Measurements from ENCODE around the gene CRYGC.
A peak's percentile ranks its signal among the peaks of the same experiment; 100 is the strongest.

Gene CRYGC, protein sequence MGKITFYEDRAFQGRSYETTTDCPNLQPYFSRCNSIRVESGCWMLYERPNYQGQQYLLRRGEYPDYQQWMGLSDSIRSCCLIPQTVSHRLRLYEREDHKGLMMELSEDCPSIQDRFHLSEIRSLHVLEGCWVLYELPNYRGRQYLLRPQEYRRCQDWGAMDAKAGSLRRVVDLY

DNA sequence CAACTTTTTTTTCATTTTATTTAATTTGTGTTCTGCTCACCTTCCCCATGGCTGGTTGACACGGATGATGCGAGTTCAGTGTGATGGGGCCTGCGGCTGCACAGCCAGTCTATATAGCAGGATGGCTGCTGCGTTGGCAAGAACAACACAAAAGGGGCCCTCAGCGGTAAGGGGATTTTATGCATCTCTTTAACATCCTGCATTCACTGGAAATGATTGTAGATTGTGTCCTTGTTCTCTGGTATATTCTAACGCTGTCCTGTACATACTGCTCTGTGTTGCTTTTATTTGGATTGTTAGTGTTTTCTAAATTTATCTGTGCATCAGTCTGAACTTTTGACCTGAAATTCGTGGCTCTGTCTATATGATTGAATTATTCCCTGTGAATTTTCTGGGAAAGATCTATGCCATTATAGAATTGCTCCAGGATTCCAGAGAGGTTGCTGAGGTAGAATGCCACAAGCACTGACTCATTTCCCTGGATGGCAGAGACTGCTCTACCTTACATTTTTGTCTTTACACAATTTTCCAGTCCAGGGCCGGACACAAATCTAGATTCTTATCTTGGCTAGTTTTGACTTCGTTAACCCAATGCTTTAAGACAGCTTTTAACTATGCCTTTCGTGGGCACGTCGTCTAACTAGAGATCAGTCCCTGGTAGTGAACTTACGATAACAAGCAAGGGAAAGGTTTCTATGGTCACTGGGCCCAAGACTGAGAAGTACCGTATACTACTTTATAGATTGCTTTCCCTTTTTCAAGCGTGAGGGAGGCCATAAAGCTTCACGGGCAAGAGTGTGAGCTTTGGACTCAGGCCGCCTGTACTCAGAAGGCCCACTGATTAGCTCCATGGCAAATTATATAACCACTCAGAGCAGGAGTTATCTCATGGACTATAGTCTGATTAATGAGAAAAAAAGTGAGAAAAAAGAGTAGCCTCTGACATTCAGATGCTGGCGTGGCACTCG lies at the start of gene CRYGC:
Gene CRYGC (minus strand): TSS at position 85 of the 968 bp plus-strand sequence. CDS start 36 bp downstream, at position 49.
- no peak for DNase-seq (ENCODE audit: low read depth)
- H3K4me3 ChIP-seq (ENCODE audit: control insufficient read depth, low read depth, low read length), result no peak within 1 kb of the TSS
- TF ChIP-seq, protein P1, sequence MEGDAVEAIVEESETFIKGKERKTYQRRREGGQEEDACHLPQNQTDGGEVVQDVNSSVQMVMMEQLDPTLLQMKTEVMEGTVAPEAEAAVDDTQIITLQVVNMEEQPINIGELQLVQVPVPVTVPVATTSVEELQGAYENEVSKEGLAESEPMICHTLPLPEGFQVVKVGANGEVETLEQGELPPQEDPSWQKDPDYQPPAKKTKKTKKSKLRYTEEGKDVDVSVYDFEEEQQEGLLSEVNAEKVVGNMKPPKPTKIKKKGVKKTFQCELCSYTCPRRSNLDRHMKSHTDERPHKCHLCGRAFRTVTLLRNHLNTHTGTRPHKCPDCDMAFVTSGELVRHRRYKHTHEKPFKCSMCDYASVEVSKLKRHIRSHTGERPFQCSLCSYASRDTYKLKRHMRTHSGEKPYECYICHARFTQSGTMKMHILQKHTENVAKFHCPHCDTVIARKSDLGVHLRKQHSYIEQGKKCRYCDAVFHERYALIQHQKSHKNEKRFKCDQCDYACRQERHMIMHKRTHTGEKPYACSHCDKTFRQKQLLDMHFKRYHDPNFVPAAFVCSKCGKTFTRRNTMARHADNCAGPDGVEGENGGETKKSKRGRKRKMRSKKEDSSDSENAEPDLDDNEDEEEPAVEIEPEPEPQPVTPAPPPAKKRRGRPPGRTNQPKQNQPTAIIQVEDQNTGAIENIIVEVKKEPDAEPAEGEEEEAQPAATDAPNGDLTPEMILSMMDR (conservative IDR thresholded peaks at IDR 0.05; ENCODE audit: control insufficient read depth, insufficient read depth, low read depth, low read length), result no peak

- DNase-seq (ENCODE audit: low read depth), result no peak
- TF ChIP-seq, protein P1 (conservative IDR thresholded peaks at IDR 0.05; ENCODE audit: control insufficient read depth, insufficient read depth, low read depth, low read length), result no peak
- no peak overlapping the region for H3K4me3 ChIP-seq (ENCODE audit: control insufficient read depth, low read depth, low read length)
These were observed 49.5 kb upstream of the CRYGC start for GRCh38 chr2:208179028-208179609.

- TF ChIP-seq, protein P1 (conservative IDR thresholded peaks at IDR 0.05; ENCODE audit: control insufficient read depth, insufficient read depth, low read depth, low read length), result no peak
- no peak for DNase-seq (ENCODE audit: low read depth)
- no peak overlapping the region for H3K4me3 ChIP-seq (ENCODE audit: control insufficient read depth, low read depth, low read length)
These were observed 46.2 kb upstream of the CRYGC start for GRCh38 chr2:208175840-208176153.

DNA sequence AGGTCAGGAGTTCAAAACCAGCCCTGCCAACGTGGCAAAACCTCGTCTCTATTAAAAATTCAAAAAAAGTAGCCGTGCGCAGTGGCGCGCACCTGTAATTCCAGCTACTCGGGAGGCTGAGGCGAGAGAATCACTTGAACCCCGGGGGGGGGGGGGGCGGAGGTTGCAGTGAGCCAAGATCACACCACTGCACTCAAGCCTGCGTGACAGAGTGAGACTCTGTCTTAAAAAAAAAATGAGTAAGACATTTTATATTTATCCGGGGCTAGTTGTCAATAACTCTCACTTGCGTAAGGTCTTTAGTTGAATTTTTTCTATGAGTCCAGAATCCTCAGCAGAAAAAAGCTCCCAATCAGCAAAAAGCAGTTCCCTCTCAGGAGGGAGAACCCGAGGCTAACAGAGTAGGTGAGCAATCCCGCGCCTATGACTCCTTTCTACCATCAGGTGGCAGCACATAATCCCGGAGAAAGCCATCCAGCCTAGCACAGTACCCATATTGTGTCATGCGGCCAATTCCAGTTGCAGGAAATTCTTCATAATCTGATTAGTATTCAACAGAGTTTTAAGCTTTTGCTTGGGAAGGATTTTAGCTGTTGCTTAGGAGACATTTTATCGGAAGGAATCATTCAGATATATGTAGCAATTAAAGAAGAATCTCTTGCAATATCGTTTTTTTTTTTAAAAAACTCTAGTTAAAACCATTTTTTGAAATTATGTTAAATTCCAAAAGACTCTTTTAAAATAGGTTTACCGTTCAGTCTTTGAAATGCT lies 45.6 kb upstream of the CRYGC start:
- TF ChIP-seq, protein P1 (conservative IDR thresholded peaks at IDR 0.05; ENCODE audit: control insufficient read depth, insufficient read depth, low read depth, low read length), result peak; percentile 96
- H3K4me3 ChIP-seq (ENCODE audit: control insufficient read depth, low read depth, low read length), result no peak overlapping the region
- DNase-seq (ENCODE audit: low read depth), result peak; percentile 79

DNA sequence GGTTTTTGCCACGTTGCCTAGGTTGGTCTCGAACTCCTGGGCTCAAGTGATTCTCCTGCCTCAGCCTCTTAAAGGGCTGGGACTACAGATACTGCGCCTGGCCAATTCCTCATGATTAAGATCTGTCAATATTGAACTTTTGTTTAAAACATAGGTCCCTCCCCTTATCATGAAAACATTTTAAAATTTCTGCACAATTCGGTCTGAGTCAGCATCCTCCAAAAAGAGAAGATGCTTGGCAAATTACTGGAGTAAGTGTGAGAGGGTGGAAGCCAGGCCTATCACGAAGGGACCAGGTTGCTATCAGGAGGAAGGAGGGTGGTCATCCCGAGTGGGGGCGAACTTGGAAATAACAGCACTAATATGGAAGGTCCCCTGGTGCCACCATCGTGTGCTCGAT lies 44.5 kb upstream of the CRYGC start:
- DNase-seq (ENCODE audit: low read depth), result no peak
- TF ChIP-seq, protein P1 (conservative IDR thresholded peaks at IDR 0.05; ENCODE audit: control insufficient read depth, insufficient read depth, low read depth, low read length), result no peak
- H3K4me3 ChIP-seq (ENCODE audit: control insufficient read depth, low read depth, low read length), result no peak overlapping the region

DNA sequence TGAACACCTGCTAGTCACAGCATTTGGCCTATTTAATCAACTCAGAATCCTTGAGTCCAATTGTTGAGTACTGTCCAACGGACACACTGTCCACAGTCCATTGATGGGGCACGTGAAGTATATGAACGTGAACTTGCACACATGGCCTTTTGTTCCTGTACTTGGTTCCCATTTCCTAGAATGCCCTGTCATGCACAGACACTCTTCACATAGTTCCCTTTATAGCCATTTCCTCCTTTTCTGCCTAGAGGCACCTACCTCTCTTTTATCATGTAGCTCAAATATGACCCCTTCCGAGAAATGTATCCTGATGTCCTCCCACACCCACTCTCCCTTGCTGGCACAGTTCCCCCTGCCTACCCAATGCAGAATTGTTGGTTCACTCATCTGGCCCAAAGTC lies 42.5 kb upstream of the CRYGC start:
- DNase-seq (ENCODE audit: low read depth), result no peak
- TF ChIP-seq, protein P1 (conservative IDR thresholded peaks at IDR 0.05; ENCODE audit: control insufficient read depth, insufficient read depth, low read depth, low read length), result no peak
- H3K4me3 ChIP-seq (ENCODE audit: control insufficient read depth, low read depth, low read length), result no peak overlapping the region

Data from fibroblast of mammary gland (primary cell).